Astrocyte of the cerebellum (primary cell): ENCODE measurements around the gene C18orf54.
A peak's percentile ranks its signal among the peaks of the same experiment; 100 is the strongest.

Experiments
- DNase-seq: peaks from one replicate; pipeline ENCODE4 v3.0.0-alpha.2; 2011; ENCODE audit warnings: low read depth
- H3K4me3 ChIP-seq: 2 replicates; pipeline ENCODE4 v1.5.1; 2011; ENCODE audit warnings: mild to moderate bottlenecking, low read depth, low read length, moderate library complexity
- in situ Hi-C: cut with HindIII; loops from 2 replicates; pipeline ENCODE4 v1.10.0; 2017; ENCODE audit warnings: low sequenced_read_pairs
- TF ChIP-seq, protein P1 (sequence below): IDR thresholded peaks from 2 replicates; pipeline ENCODE4 v1.5.1; 2012; ENCODE audit warnings: low read length, low read depth, moderate library complexity, mild to moderate bottlenecking; ENCODE audit errors: missing control alignments

C18orf54 gene

DNA sequence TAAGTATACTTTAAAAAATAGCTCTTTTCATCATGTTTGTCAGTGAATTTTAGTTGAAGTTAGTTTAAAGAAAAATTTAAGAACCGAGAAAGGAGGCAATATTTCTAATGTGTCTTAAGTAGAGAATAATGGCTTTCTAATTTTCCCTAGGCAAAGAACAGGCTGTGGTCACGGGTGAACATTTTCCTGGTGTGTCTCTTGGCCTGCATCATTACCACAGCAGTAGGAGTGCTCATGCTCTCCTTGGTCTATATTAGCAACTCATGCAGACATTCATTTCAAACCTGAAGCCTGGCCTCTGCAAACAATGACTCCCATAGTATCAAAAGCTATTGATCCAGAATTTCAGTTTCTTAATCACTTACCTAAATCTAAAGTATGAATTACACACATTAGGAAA lies 57.4 kb downstream of the C18orf54 start:
- in situ Hi-C loops, result no loop called here
- DNase-seq, result peak; percentile 35
- TF ChIP-seq, protein P1, sequence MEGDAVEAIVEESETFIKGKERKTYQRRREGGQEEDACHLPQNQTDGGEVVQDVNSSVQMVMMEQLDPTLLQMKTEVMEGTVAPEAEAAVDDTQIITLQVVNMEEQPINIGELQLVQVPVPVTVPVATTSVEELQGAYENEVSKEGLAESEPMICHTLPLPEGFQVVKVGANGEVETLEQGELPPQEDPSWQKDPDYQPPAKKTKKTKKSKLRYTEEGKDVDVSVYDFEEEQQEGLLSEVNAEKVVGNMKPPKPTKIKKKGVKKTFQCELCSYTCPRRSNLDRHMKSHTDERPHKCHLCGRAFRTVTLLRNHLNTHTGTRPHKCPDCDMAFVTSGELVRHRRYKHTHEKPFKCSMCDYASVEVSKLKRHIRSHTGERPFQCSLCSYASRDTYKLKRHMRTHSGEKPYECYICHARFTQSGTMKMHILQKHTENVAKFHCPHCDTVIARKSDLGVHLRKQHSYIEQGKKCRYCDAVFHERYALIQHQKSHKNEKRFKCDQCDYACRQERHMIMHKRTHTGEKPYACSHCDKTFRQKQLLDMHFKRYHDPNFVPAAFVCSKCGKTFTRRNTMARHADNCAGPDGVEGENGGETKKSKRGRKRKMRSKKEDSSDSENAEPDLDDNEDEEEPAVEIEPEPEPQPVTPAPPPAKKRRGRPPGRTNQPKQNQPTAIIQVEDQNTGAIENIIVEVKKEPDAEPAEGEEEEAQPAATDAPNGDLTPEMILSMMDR, result no peak
- no peak overlapping the region for H3K4me3 ChIP-seq

DNA sequence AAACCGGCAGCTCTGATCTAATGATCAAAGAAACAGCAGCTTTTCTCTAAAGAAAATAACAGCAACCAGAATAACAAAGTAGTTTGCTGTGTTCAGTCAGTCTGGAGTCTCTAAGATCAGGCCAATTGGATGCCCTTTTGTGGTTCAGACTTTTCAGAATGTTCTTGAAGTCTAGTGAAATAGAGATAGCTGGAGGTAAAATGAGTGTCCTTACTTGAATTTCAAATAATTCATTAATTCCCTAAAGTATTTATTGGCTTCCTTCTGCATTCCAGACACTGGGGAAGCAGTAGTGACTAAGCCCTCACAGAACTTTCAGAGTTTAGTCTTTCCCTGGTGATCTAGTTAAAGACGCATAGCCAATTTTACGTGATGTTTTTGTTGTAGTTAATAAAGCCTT lies 58.7 kb downstream of the C18orf54 start:
- TF ChIP-seq, protein P1, result no peak
- no peak overlapping the region for H3K4me3 ChIP-seq

DNA sequence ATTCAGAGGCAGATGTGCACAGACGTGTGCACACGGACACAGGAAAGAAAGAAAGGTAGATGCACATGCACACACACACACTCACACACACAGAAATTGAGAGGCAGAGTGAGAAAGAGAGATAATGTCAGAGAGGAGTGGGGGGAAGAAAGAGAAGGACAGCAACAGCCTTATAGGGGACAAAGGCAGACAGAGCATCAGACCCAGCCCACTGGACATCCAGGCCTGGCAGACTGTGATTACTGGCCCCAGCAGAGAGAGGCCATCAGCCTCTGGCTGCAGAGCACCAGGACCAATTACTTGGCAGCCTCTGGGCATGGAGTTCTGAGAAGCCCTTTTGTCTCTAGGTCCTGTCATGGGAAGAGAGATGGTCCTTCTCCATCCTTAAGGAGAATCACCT lies 66.1 kb downstream of the C18orf54 start:
- H3K4me3 ChIP-seq, result no peak overlapping the region
- TF ChIP-seq, protein P1, result no peak
- in situ Hi-C loops, result no loop called here
- no peak for DNase-seq

More for the DNA sequence above, 58.7 kb downstream of the C18orf54 start:
- peak; percentile 77 for DNase-seq
- in situ Hi-C loops, result no loop called here

DNA sequence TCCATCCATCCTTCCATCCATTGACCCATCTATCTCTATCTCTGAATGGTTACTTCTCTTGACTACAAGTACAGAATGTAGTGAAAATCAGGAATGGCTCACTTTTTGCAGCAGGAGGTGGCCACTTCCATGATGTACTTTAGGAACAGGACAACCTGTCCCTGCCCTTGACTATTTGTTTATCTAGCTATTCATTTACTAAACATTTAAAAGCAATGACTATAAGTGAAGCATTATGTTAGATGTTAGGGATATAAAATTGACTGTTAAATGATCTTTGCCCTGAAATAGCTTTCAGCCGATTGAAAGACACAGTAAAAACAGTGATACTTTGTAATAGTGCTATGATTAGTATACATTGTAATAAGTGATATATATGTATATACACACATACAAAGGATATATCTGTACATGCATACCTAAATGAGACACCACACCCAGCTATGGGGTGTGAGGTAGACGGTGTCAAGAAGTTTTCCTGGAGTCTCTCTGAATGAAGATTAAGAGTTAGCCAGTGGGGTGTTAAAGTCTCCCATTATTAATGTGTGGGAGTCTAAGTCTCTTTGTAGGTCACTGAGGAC lies 68.5 kb downstream of the C18orf54 start:
- TF ChIP-seq, protein P1, result no peak
- no peak overlapping the region for H3K4me3 ChIP-seq
- in situ Hi-C loops, result no loop called here
- DNase-seq, result no peak
